Cerebellar nuclear complex (tissue), 1 donor: Measurements from ENCODE around the gene NEAT1.

Source experiments
- DNase-seq, 2 experiments: peaks; one replicate each; lab custom pipeline; 2025; lab: John Stamatoyannopoulos, UW

Gene NEAT1

GRCh38 chr11:65479184-65480145, 56.9 kb downstream of the NEAT1 start:
- DNase-seq, result no peak

DNA sequence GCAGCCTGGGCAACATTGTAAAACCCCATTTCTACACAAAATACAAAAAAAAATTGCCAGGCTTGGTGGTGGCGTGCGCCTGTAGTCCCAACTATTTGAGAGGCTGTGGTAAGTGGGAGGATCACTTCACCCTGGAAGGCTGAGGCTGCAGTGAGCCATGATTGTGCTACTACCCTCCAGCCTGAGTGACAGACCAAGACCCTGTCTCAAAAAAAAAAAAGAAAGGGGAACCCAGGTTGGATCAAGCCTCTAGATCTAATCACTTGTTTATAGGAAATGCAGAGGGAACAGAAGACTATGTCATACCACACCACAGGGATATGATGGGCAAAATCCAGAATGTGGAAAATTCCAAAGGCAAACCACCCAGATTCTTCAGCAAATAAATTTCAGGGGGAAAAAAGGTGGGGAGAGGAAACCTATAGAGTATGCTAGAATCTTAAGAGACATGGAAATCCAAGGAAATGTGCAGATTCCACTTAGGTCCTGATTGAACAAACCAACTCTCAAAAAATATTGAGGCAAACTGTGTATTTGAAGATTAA, 59.8 kb downstream of the NEAT1 start:
- DNase-seq, result no peak

- no peak for DNase-seq
Observed at GRCh38 chr11:65485920-65486219, 63.3 kb downstream of the NEAT1 start.

DNA sequence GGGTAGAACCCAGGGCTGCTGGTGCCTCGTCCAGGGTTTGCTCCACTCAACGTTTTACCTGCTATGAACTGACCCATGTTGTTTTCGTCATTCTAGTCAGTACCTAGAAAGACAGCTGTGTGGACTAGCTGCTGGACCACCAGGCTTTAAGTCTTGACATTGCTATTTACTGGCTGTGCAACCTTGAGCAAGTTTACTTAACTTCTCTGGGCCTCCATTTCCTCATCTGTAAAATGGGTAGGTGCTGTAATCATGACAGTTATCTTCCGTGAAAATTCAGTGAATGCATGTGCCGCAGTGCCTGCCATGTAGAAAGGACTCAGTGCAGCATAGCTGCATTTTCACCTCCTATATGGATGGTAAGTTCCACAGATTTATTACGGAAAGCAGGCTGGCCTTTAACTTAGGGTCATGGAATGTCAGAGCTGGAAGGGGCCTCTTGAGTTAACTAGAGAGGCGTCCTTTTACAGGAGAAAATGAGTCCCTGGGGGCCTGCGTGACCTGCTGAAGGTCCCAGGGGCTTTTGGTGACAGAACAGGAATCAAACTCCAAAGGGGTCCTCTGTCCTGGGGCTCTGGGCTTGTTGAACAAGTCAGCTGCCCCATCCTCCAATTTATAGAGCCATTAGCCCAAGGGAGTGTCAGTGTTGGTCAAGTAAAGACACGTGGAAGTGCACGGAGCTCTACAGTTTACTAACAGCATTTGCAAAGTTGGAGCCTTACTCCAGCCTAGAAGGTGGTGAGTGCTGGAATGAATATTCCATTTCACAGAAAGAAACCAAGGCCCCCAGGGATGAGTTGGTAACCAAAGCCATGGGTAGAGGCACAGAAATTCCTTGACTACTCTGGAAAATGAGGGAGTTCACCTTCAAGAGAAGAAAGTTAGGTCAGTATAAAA, 64.2 kb downstream of the NEAT1 start:
- DNase-seq, result no peak

DNA sequence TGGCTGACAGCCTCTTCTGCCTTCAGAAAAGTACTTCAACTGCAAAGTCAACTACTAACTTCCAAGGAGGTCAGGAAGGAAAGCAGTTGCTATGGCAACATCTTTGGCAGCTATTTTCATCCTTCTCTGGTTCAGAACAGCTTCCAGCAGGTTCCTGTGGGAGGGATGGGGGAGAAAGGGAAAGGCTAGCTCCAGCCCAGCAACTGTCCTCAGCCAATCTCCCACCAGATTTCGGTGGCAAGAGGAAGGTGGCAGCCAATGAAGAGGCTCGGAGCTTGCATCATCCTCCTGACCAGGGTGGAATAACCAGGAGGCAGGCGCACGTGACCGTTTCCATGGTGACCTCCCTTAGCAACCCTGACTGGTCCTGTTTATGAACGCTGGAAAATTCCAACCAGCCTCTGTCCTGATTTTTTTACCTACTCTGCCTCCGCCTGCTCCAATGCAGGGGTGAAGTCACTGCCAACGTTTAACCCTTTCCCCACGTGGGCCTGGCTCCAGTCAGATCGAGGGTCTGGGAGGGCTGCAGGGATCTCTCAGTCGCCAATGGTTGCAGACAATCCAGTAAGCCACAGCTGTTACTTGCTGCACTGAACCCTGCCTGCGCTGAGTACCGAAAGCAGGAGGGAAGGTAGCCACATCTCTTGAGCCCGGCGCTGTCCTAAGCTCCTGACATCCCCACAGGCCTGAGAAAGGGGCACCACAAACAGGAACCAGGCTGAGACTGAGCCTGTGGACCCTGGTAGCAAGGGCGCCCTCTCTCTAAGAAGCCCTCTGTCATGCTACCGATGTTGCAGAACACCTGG, 65.1 kb downstream of the NEAT1 start:
- DNase-seq, result peak; percentile 100

DNA sequence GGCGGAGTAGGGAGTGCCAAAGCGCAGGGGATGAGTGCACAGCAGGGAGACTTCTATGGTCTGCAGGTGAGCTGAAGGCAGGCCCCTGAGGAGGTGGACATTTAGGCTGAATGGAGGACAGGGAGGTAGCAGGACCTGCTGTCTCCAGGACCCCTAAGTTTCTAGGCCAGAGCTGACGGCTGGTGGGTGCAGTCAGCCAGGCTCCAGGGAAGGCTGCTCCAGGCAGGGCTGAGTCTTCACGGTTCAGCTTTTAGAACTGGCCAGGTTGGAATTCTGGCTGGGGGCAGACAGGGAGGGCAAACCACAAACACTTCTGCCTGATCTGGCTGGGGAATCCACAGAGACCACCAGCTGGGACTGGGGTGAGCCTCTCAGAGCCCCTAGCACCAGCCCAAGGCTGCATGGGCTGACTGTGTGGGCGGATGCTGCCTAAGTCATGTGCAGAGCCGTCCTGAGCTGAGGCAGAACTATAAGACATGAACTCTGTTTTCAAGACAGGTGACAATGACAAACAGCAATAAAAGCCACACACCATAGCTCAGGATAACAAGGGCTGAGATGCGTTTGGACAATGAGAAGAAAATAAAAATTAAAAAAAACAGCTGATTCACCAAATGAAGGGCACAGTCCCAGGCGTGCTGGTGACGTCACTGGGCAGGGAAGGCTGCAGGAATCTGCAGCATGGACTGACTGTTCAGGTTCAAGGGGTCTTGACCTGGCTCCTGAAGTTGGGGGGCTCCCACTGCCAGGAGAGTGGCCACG, 65.9 kb downstream of the NEAT1 start:
- DNase-seq, result no peak

DNA sequence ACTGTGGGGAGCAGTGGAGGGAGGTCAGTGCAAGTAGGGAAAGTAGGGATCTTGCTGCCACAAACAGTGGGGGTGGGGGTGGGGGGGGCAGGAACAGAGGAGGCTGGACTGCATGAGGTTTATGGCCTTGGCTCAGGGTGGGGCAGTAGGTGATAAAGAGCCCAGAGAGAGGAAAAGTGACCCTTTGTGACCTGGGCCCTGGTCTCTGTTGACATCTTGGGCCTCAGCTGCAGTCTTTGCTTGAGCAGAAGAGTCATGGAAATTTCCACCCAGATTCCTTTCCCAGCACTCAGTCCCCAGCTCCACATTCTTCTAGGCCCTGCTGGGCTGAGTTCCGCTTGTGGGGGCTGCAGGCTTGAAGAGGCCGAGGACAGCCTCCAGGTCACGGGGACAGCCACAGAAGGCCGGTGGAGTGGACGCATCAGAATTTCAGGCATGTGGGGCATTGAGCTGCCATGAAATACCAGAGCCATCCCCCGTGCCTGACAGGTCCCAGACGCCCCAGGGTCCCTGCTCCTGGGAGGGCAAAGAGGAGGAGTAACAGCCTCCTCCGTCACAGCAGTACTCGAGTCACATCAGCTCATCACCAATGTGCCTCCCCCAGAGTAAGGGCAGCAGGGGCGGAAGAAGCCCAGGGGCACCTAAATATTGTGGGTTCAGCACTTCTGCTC, 66.6 kb downstream of the NEAT1 start:
- peak; percentile 52 to 78 for DNase-seq

DNA sequence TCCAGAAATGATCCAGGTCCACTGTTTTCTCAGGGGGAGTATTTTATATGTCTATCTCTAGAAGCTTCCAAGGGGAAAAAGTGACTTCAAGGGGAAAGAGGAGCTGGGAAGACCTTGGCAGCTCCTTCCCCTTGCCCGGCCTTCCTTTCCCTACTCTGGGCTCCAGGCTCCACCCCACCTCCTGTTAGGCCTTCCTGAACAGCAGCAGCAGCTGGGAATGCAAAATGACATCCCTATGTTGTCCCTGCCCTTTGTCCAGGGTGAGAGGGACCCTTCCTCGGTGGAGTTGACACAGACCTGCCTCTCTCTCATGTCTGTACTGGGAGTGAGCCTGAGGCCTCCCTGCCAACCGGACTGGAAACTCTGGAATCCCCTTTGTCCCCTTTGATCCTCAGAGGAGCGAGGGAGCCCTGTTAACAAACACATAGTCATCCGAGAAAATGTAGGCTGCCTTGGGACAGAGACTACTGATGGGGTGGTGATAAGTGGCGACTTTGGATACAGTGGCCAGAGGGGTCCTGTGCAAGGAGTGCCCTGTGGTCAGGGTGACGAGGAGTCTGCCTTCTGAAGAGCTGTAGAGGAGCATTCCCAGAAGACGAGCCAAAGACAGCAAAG, 67.2 kb downstream of the NEAT1 start:
- no peak for DNase-seq

DNA sequence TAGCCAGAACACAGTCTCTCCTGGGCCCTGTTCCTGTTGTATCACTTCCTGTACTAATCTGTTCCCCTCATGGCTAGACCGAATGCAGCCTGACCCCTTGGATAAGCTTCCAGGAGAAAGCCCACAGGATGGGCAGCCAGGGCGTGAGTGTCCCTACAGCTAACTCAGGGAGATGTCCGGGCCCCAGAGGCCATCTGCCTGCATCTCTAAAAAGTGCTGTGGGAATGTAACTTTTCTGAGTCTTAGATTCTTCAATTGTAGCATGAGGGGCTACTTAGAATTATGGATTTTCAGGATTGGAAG, 68.5 kb downstream of the NEAT1 start:
- no peak for DNase-seq

- DNase-seq, result no peak
Observed at GRCh38 chr11:65491614-65492386, 69.2 kb downstream of the NEAT1 start.

- DNase-seq, result no peak
Observed at GRCh38 chr11:65492387-65492636, 69.7 kb downstream of the NEAT1 start.

DNA sequence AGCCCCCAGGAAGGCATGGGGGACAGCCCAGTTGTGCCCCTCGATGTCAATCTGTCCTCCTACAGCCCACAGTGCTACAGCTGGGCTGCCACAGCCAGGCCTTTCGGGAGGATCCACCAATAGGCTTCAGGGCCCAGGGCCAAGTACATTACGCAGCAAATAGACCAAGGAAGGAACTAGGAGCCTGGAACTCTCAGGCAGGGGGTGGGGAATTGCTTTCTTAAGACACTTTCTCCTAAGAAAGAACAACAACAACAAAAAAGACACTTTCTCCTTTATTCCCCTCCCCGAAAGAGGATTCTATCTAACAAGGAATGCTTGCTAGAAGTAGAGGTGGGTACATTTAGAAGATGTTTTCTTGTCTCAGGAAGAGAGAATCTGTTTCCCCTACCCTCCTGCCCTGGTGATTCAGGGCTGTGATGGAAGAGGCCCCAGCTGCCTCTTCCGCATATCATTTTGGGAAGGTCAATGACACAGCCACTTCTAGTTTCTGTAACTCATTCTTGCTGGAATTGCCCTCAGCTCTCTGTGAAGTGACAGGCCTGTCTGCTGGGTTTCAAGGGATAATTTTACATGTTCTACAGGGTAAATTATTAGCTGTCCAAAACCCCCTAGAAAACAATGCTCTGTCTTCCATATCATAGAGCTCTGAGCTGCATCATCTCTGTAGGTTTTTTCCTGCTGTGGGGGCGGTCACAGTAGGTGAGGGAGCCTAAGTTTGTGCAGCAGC, 70.2 kb downstream of the NEAT1 start:
- no peak for DNase-seq

DNA sequence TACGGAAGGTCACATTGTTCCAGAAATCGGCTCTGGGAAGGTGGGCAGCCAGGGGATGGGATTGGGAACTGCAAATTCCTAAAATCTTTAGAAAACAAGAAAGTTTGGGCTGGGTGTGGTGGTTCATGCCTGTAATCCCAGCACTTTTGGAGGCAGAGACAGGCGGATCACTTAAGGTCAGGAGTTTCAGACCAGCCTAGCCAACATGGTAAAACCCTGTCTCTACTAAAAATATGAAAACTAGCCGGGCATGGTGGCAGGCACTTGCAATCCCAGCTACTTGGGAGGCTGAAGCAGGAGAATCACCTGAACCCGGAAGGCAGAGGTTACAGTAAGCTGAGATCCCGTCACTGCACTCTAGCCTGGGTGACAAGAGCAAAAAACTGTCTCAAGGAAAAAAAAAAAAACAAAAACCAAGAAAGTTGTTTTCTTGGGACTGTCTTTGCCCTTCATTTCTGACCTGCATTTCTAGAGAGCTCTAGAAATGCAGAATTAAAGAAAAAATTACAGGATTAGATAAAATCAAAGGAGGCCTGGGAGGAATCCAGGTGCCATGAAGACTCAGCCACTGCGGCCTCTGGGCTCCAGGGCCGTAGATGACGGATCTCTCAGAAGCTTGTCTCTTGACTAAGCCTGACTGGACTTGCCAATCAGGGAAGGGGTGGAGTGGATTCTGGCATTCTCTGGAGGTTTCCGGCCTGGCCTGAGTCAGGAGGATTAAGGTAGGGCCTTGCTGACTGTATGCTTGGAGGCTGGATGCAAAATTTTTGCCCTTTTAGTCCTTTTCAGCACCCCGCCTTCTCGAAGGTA, 71.0 kb downstream of the NEAT1 start:
- no peak for DNase-seq
